Tracheal epithelial cell (primary cell): Measurements from ENCODE around the gene HHATL. TPM values are rescaled to one million over a fixed set of nuclear protein-coding genes. Genes with fewer than 3 reads are reported as not detected.

Experiments used
- total RNA-seq: library from RNA; depleted of rRNA; stranded (reverse); fragments of >200 nt; gene quantifications from 2 replicates; pipeline ENCODE4 v1.2.1, GENCODE V29; 2014

Gene HHATL
- not detected in 2 replicates for total RNA-seq

GRCh38 chr3:42702066-42702951 lies at the start of gene HHATL:
TSS of gene HHATL (minus strand) at chr3:42702798. CDS start at chr3:42700826, 1,972 bp downstream.

GRCh38 chr3:42685363-42685881 lies 17.2 kb downstream of the HHATL start, which contains the start of gene KLHL40:
TSS of gene KLHL40 (plus strand) at chr3:42685537. CDS start at chr3:42685619, 82 bp downstream.

GRCh38 chr3:42653560-42654330 lies 48.9 kb downstream of the HHATL start, which contains the start of gene ZBTB47:
TSS of gene ZBTB47 (plus strand) at chr3:42653697. CDS start at chr3:42658356, 4,659 bp downstream.

Other genes starting within 250 kb of the HHATL start
- 3.4 and 7.9 TPM in 2 replicates for gene VIPR1, start 200.2 kb downstream of the HHATL start, total RNA-seq
- 53.3 and 77.6 TPM in 2 replicates for gene SEC22C, start 120.8 kb downstream of the HHATL start, total RNA-seq
- 19.8 and 24.1 TPM in 2 replicates for gene SS18L2, start 111.9 kb downstream of the HHATL start, total RNA-seq
- 22.7 and 25.8 TPM in 2 replicates for gene NKTR, start 102.1 kb downstream of the HHATL start, total RNA-seq
- 7.2 and 16.9 TPM in 2 replicates for gene ZBTB47, start 49.1 kb downstream of the HHATL start, total RNA-seq
- not detected in 2 replicates for gene KLHL40, start 17.3 kb downstream of the HHATL start, total RNA-seq
- gene CCDC13, start 70.5 kb upstream of the HHATL start, total RNA-seq, result under 0.01 and 0.64 TPM in 2 replicates
- 212 and 219 TPM in 2 replicates for gene HIGD1A, start 101.7 kb upstream of the HHATL start, total RNA-seq
- gene ACKR2, start 106.6 kb upstream of the HHATL start, total RNA-seq, result 0.96 and 1.7 TPM in 2 replicates
- gene CYP8B1, start 173.1 kb upstream of the HHATL start, total RNA-seq, result not detected in 2 replicates
- 0.96 and 1.1 TPM in 2 replicates for gene ZNF662, start 203.3 kb upstream of the HHATL start, total RNA-seq